HG03139 (cell line): Measurements from ENCODE around the gene PTPRU.
"Not testable (repeated sequence)": the region's sequence is repeated elsewhere in the genome, so short reads cannot be mapped to it uniquely, and the experiment has no call there.

ENCODE experiments used
- ATAC-seq: cut with Tn5 transposase; IDR thresholded peaks from one replicate; pipeline ENCODE4 v1.9.1; 2021; ENCODE audit not compliant: unreplicated experiment

Gene PTPRU

DNA sequence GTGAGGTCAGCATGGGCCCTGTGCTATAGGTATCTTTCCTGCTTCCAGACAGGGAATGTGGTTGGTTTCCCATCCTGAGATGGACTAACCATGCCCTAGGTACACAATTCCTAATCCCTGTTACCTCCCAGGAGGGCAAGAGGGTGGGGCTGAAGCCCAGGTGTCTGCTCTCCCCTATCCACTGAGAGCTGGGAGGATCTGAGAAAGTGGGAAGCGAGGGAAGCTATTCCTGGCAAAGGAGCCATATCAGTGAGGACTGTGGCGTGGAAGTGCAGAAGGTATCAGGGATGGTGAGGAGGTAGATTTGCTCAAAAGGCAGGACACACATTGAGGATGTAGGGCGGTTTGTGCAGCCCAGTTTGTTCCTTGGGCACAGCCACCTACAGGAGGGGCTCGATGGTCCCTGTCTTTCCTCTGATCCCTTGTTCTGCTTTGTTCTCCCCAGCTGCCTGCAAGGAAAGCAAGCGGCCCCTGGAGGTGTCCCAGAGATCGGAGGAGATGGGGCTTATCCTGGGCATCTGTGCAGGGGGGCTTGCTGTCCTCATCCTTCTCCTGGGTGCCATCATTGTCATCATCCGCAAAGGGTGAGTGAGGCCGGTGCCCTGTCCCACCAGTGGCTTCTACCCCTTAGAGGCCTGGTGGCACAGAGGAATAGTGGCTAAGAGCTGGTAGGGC, 48.1 kb downstream of the PTPRU start:
- ATAC-seq, result no peak

DNA sequence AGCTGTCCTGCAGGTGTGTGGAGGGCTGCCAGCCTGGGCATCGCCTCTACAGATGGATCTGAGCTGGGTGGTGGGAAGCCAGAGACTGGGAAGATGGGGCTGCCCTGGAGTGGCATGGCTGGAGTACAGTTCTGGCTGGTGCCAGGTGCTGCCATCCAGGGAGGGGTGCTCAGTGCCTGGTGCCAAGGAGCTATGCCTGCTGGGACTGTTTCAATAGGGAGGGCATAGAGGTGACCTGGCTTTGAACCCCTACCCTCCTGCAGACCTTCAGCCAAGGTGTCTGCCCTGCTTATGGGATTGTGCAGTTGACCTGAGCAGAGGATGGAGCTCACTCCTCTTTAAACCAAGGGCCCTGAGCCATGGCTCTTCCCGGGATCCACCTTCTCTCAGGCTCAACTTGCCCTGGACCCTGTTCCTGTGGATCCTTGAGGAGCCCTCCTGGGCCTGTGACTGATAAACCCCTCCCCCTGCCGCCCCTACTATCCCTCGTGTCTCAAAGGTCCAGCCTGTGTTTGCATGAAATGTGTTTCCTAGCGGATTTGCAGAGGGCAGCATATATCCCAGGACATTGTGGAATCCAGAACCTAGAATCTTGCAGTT, 48.7 kb downstream of the PTPRU start:
- ATAC-seq, result no peak

DNA sequence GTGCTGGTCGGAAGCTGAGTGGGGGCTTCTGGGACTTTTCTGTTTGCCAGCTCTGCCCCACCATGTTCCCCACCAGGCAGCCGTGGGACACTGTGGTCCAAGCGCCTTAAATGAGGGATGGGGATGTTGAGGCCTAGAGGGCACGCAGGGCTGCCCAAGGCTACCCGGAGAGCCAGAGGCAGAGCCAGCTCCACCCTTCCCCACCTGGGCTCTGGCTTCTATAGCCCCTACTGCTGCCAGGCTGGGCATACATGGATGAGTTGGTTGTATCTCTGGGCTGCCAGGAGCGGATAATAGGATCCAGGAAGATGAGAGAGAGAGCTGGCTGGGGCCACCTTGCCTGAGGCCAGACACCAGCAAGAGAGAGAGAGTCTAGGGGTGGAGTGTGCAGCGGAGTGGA, 49.4 kb downstream of the PTPRU start:
- no peak for ATAC-seq

DNA sequence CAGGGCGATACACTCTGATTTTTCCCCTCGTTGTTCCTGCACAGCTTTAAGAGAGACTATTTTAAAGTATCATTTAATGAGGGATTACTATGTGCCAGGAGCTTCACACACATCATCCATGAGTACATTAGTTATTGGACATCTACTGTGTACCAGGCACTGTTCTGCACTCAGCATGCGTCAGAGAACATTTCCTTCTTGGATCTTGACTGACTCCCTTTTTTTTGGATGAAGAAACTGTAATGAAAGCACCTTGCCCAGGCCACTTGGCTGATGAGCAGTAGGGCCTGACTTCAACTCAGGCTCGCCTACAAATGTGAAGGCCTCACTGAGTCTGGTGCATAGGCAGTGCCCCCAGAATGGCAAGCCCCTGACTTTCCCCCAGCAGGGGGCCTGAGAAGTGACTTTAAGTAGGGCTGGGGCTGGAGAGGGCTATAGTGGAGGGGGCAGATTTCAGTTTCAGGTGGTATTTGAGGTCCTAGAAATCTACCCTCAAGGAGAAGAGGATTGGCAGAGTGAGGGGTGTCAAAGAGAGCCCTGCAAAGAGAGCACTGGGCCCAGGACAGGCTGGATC, 50.0 kb downstream of the PTPRU start:
- ATAC-seq, result no peak

DNA sequence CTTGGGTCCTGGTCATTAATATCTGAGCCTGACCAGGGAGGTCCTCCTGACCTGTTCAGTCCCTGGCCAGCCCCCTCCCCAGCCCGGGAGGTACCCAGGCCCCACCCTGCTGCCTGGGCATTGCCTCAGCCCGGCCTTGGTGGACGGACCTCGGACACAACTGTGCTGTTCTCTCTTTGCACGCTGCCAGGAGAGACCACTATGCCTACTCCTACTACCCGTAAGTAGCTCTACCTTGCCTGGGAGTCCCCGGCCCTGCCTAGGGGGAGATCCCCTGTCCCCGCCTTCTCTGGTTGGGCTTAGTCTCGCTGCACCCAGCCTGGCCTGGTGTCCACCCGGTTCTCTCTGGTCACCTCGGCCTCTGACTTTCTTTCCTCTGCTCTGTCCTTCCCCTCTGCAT, 53.2 kb downstream of the PTPRU start:
- no peak for ATAC-seq

DNA sequence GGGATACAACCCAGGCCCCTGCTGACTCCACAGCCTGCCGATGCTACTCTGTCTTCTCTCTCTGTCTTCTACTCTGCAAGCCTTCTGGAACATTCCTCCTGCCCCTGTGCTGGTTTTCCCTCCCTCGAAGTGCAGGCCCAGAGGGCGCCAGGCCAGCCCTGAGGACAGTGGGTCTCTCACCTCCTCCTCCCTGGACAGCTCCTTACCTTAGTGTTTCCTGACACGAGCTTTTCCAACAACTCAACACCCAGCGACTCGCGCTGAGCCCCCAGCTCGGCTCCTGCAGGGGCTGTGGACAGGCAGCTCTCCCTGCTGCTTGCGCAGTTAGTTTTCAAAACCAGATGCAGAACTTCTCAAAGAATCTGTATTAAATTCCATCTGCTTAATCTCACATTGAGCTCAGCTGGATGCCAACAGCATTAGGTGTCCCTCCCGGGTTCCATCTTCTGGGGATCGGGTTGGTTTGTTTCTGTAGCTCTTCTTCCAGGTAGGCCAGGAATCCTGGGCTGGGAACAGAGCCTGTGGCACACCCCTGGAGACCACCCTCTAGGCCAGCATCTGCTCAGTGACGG, 54.2 kb downstream of the PTPRU start:
- ATAC-seq, result no peak

DNA sequence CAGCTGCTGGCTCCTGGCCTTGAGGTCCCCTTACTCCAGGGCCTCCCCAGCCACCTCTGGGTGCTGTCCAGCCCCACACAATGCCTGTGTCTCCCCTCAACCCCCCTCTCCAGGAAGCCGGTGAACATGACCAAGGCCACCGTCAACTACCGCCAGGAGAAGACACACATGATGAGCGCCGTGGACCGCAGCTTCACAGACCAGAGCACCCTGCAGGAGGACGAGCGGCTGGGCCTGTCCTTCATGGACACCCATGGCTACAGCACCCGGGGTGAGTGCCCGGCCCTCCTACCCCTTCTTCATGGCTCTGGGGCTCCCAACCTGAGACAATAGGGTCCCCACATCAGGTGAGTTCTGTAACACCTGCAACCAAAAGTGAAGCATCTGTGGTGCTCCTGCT, 55.4 kb downstream of the PTPRU start:
- ATAC-seq, result no peak

DNA sequence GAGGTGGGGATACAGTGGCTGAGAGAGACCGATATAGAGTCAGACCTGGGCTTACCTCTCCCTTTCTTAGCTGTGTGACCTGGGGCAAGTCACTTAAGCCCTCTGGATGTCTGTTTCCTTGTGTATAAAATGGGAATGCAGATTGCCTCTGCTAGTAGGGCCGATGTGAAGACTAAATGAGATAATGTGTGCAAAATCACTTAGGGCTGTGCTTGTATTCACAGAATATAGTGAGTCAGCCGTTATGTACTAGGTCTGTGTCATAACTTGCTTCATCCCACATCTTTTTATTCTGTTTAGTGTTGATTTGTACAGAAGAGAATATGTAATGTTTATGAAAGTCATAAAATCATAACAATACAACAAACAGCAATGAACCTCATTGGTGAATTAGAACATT, 56.0 kb downstream of the PTPRU start:
- no peak for ATAC-seq

DNA sequence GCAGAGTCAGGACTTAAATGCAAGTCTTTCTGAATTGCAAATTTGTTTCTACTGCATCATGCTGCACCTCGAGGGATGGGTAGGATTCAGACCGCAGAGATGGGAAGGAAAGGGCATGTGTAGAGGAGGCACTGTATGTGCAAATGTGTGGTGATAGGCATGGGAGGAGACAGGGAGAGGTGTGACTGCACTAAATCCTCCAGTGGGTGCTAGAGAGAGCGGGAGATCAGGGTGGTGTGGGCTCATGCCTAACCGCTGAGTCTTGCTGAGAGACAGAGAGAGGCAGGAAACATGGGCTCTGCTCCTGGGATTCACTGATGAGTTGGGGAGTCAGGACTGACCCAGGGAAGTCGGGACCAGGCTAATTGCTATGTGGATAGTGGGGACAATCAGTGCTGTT, 61.1 kb downstream of the PTPRU start:
- no peak for ATAC-seq

DNA sequence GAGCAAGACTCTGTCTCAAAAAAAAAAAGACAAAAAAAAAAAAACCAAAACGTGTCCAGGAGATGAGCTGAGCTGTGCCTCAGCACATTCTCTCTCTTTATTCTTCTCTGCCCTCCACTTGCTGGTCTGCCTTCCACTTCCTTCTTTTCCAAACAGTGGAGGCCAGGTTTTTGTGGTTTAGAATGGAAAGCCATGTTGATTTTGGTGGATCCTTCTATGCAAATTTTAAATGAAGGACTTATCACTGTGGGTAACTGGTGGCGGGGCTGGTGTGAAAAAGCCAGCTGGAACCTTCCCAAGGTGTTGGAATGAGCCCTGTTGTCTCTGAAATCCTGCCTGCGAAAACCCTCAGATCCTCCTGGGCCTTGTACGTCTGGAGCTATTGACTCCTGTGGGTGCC, 61.9 kb downstream of the PTPRU start:
- no peak for ATAC-seq

DNA sequence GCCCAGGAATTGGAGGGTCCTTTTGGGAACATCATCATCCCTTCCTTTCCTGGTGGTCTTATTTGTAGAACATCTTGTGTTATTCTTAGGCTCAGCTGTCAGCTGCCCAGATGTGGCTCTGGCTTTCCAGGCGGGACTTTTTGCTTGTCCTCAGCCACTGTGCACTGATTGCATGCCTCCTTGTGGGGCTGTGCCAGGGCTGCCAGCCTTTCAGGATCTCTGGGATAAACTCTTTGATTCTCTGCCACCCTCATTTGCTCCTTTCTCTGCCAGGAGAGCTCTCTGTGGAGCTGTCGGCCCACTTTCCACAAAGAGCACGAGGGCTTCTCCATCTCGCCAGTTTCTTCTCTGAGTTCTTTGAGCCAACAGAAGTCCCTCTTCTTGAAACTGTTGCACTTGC, 63.1 kb downstream of the PTPRU start:
- ATAC-seq, result no peak

DNA sequence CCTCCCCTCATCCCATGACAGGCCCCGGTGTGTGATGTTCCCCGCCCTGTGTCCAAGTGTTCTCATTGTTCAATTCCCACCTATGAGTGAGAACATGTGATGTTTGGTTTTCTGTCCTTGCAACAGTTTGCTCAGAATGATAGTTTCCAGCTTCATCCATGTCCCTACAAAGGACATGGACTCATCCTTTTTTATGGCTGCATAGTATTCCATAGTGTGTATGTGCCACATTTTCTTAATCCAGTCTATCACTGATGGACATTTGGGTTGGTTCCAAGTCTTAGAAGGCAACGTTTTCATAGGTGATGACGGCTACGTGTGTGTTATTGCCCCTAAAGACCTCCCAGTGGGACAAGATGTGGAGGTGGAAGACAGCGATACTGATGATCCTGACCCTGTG, 65.4 kb downstream of the PTPRU start:
- ATAC-seq, result not testable (repeated sequence)

DNA sequence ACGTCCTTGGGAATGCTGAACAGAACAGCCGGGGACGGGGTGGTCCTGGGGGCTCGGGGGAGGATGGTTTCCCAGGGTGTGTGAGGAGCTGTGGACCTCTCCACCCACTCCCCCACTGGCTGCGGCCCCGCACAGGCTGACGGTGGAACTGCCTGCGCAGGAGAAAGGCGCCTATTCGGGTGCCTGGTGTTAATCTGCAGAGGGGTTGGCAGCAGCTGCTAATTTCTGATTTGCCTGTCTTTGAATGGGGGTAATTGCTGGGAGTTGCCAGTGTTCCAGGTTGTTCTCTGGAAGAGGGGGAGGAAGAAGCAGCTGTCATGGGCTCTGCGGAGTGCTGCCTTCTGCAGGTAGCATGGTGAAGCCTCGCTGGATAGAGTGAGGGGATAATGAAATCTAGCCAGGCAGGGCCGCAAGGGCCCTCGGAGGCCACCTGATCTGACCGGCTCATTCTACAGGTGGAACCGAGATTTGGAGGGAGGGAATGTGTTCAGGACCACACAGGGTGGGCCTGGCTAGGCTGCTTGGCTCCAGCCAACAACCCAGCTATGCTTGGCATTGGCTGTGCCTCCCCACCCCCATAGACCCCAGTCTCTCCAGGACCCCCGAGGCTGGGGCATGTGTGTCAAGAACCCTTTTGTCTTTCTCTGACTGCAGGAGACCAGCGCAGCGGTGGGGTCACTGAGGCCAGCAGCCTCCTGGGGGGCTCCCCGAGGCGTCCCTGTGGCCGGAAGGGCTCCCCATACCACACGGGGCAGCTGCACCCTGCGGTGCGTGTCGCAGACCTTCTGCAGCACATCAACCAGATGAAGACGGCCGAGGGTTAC, 67.1 kb downstream of the PTPRU start:
- ATAC-seq, result no peak

DNA sequence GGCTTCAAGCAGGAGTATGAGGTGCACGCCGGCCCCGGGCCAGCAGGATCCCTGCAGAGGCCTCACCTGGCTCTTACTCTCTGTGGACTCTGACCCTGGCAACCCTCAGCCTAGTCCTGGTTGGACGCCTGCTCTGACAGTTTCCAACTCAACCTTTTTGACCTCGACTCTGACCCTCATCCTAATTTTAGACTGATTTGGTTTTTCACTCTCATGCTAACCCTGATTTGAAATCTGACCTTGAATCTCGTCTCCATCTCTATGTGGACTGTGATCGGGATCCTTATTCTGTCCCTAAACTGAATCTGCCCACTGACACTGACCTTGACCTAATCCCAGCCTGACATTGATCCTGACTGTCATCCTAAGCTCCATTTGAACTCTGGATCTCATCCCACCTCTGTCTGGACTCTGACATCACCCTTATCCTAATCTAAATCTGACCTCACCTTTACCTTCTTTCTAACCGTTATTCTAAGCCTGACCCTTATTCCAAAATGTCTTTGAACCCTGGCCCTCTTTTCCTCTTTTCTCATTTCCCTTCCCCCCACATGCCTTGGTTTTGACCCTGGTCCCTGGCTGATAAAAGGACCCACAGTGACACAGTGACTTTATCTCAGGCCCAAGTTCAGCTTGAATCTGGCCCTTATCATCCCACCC, 67.8 kb downstream of the PTPRU start:
- ATAC-seq, result no peak

DNA sequence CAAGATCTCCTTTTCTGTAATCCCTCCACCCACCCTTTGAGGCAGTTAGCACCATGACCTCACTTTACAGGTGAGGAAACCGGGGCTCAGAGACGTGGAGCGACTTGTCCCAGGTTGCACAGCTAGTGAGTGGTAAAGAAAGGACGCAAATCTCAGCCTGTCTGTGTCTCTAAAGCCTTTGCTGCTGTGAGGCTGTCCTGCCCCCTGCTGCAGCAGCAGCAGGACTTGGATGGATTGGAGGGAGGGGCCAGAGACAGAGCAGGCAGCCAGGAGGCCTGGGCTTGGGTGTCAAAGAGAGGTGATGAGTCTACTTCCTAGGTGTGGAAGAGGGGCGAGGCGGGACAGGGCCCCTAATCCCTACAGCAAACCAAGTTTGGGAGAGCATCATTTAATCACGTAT, 69.6 kb downstream of the PTPRU start:
- no peak for ATAC-seq

DNA sequence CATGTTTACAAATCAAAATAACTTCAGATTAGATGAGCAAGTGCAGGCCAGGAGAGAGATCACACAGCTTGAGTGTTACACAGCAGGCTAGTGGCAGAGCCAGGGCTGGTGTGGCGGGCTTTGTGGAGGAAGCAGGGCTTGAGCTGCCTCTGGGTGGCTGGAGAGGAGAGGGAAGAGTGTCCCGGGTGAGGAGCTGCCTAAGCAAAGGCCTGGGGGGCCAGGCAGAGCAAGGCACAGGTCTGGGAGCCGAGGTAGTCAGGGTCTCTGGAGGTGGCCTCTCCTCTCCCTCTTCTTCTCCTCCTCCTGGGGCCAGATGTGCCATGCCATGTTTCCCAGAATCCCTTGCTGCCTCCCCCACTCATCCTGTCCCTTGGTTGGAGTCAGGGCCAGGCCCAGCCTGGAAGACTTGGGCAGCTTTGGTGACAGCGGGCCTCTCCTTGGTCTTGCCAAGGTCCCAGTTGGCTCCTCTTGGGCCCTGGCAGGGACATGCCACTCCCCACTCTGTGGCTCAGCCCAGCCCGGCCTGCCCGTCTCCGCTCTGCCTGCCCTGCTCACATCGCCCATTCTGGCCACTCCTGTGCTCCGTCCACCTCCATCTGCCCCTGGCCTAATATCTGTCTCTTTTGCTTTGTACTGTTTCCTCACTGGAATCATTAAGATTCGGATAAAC, 70.3 kb downstream of the PTPRU start:
- ATAC-seq, result no peak

DNA sequence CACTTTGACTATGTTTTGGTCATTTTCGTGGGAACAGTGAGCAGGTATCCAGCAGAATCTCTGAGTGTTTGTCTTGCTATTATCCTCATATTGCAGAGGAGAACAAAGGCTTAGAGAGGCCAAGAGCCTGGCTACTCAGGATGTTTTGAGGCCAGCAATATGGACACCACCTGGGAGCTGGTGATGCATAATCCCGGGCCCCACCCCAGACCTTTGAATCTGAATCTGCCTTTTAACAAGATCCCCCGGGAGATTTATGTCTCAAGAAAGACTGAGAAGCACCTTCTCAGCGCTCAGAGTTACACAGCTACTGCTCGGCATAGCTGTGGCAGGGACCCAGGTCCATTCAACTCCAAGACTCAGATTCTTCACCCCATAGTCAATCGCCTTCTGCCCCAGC, 72.8 kb downstream of the PTPRU start:
- ATAC-seq, result no peak

DNA sequence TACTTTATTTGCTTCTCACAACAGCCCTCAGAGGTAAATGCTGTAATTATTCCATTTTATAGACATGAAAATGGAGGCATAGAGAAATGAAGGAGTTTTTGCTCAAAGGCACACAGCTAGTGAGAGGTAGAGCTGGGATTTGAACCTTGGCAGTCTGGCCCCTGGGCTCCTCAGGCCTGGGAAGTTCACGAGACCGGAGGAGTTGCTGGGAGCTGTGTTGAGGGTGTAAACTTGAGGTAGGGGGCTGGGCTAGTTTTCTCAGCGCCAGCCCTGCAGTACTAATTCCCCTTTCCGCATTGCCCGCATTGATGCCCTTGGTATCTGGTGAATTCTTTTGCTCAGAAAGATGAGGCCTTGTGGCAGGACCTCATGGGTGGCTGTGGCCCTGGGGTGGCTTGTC, 73.3 kb downstream of the PTPRU start:
- no peak for ATAC-seq

DNA sequence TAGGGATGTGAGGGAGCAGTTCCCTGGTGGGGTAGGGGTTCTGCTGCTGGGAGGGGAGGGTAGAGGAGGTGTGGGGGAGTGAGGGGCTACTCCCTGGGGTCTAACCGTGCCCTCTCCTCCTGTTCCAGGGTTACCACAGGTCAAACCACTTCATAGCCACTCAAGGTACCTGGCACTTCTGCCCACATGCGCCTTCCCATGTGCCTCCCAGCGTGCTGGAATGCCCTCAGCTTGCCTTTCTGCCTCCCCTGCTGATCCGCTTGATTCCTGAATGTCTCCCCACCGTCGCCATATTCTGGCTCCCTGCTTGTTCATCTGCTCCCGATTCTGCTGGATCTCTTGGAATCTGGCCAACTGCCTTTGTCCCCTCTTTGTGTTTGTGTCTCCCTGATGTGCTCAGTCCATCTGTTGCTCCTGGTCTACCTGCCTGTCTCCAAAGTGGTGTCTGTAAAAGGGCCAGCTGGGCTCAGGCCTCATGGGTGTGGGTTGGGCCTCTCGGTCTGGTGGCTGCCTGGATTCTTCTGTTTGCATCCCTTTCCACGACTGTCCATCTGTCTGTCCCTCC, 74.4 kb downstream of the PTPRU start:
- ATAC-seq, result no peak

DNA sequence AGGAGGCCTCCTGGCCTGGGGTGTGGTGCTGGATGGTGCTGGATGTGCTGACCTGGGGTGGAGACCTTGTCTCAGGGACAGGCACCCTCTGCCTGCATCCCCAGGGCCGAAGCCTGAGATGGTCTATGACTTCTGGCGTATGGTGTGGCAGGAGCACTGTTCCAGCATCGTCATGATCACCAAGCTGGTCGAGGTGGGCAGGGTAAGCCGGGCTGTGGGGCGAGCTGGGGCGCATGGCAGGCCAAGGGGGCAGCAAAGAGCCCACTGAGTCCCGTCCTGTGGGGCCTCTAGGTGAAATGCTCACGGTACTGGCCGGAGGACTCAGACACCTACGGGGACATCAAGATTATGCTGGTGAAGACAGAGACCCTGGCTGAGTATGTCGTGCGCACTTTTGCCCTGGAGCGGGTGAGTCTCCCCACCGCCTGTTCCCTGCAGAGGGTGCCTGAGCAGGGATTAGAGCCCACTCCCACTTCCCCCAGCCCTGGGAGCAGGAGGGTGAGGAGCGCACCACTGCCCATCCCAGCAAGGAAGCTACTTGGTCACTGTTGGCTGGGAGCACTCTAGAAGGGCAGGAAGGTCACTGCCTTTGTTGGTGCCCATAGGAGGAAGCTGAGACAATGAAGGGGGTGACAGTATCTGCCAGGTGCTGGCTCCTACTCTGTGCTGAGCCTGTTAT, 75.2 kb downstream of the PTPRU start:
- no peak for ATAC-seq
